SJCRH30 (cell line): ENCODE results near the gene HOXB13. TPM values are rescaled to one million over a fixed set of nuclear protein-coding genes. Genes with fewer than 3 reads are reported as not detected.

Experiments
- DNase-seq, 2 experiments: peaks; one replicate each; pipeline ENCODE4 v3.0.0-alpha.2; 2015 to 2020
- H3K27ac ChIP-seq: fragments of 250-450 bp; sonication (Bioruptor Pico); 2 replicates; pipeline ENCODE4 v1.5.1; 2020; ENCODE audit warnings: mild to moderate bottlenecking, moderate library complexity
- H3K27me3 ChIP-seq: fragments of 250-450 bp; sonication (Bioruptor Pico); 2 replicates; pipeline ENCODE4 v1.5.1; 2020; ENCODE audit warnings: mild to moderate bottlenecking, moderate library complexity
- H3K36me3 ChIP-seq: fragments of 250-450 bp; sonication (Bioruptor Pico); 2 replicates; pipeline ENCODE4 v1.5.1; 2020; ENCODE audit warnings: mild to moderate bottlenecking, moderate library complexity
- H3K4me1 ChIP-seq: fragments of 250-450 bp; sonication (Bioruptor Pico); 2 replicates; pipeline ENCODE4 v1.5.1; 2020; ENCODE audit warnings: mild to moderate bottlenecking, moderate library complexity
- H3K4me3 ChIP-seq: fragments of 250-450 bp; sonication (Bioruptor Pico); 2 replicates; pipeline ENCODE4 v1.5.1; 2020; ENCODE audit warnings: mild to moderate bottlenecking, moderate library complexity
- H3K9me3 ChIP-seq: fragments of 250-450 bp; sonication (Bioruptor Pico); replicated peaks from 2 replicates; pipeline ENCODE4 v1.5.1; 2020; ENCODE audit warnings: mild to moderate bottlenecking, moderate library complexity
- total RNA-seq: library from RNA; depleted of rRNA; stranded (reverse); fragments of >200 nt; shearing (Covaris generic); gene quantifications from 2 replicates; pipeline ENCODE4 v1.2.3, GENCODE V29; 2014

Gene HOXB13
- total RNA-seq, 1 experiment from 2014 or later, result 8.3 TPM

GRCh38 chr17:48715496-48716399, 12.8 kb downstream of the HOXB13 start:
- no peaks in the 10 kb centered on the region; the same call in 1 of the 2 replicates for H3K27me3 ChIP-seq
- H3K4me3 ChIP-seq, result no peak overlapping the region
- no peaks in the 10 kb centered on the region; the same call in 1 of the 2 replicates for H3K4me1 ChIP-seq
- H3K9me3 ChIP-seq, result no peaks in the 10 kb centered on the region; the same call in 1 of the 2 replicates
- DNase-seq, result peak; percentile 41 to 64
- H3K27ac ChIP-seq, result no peak overlapping the region
- no peaks in the 10 kb centered on the region for H3K36me3 ChIP-seq

GRCh38 chr17:48711128-48711527, 17.4 kb downstream of the HOXB13 start:
- Histone ChIP-seq H3K4me3 (no peak overlapping the region), H3K9me3 (no peaks in the 10 kb centered on the region; the same call in 1 of the 2 replicates), H3K27me3 (peaks cover 3% of the 10 kb centered on the region; the same call in 1 of the 2 replicates), H3K36me3 (no peaks in the 10 kb centered on the region), H3K4me1 (no peaks in the 10 kb centered on the region; the same call in 1 of the 2 replicates), H3K27ac (no peak overlapping the region)
- DNase-seq, result no peak

- H3K4me3 ChIP-seq, result no peak overlapping the region
These were observed 23.9 kb downstream of the HOXB13 start for GRCh38 chr17:48704361-48705248.

GRCh38 chr17:48701864-48702532, 26.6 kb downstream of the HOXB13 start:
- H3K9me3 ChIP-seq, result no peaks in the 10 kb centered on the region
- no peak for DNase-seq
- H3K4me3 ChIP-seq, result no peak overlapping the region
- H3K27ac ChIP-seq, result no peak overlapping the region
- H3K4me1 ChIP-seq, result no peaks in the 10 kb centered on the region
- H3K27me3 ChIP-seq, result peaks cover 8% of the 10 kb centered on the region; the same call in 1 of the 2 replicates
- H3K36me3 ChIP-seq, result no peaks in the 10 kb centered on the region

More at GRCh38 chr17:48704361-48705248, 23.9 kb downstream of the HOXB13 start:
- H3K27ac ChIP-seq, result no peak overlapping the region
- no peaks in the 10 kb centered on the region for H3K36me3 ChIP-seq
- peaks cover 10% of the 10 kb centered on the region; the same call in 1 of the 2 replicates for H3K27me3 ChIP-seq
- H3K4me1 ChIP-seq, result no peaks in the 10 kb centered on the region
- no peak for DNase-seq
- no peaks in the 10 kb centered on the region for H3K9me3 ChIP-seq

- DNase-seq, result no peak
- Histone ChIP-seq H3K27ac (no peak overlapping the region), H3K27me3 (no peaks in the 10 kb centered on the region), H3K4me3 (no peak overlapping the region), H3K36me3 (no peaks in the 10 kb centered on the region), H3K4me1 (no peaks in the 10 kb centered on the region), H3K9me3 (no peaks in the 10 kb centered on the region)
These were observed 35.4 kb downstream of the HOXB13 start for GRCh38 chr17:48693178-48693577.

GRCh38 chr17:48692049-48692448, 36.5 kb downstream of the HOXB13 start:
- no peaks in the 10 kb centered on the region for H3K27me3 ChIP-seq
- H3K4me1 ChIP-seq, result no peaks in the 10 kb centered on the region
- DNase-seq, result no peak
- no peaks in the 10 kb centered on the region for H3K36me3 ChIP-seq
- no peak overlapping the region for H3K27ac ChIP-seq
- H3K4me3 ChIP-seq, result no peak overlapping the region
- H3K9me3 ChIP-seq, result no peaks in the 10 kb centered on the region

- H3K9me3 ChIP-seq, result no peaks in the 10 kb centered on the region
- no peaks in the 10 kb centered on the region for H3K27me3 ChIP-seq
- H3K4me3 ChIP-seq, result no peak overlapping the region
- no peaks in the 10 kb centered on the region for H3K36me3 ChIP-seq
- no peak for DNase-seq
- H3K27ac ChIP-seq, result no peak overlapping the region
- no peaks in the 10 kb centered on the region for H3K4me1 ChIP-seq
These were observed 37.9 kb downstream of the HOXB13 start for GRCh38 chr17:48690655-48691054.

GRCh38 chr17:48681609-48682008, 46.9 kb downstream of the HOXB13 start:
- Histone ChIP-seq H3K36me3 (no peaks in the 10 kb centered on the region), H3K9me3 (no peaks in the 10 kb centered on the region), H3K4me3 (no peak overlapping the region), H3K27ac (no peak overlapping the region), H3K4me1 (no peaks in the 10 kb centered on the region), H3K27me3 (peaks cover 6% of the 10 kb centered on the region; the same call in 1 of the 2 replicates)
- DNase-seq, result no peak

GRCh38 chr17:48679385-48680096, 49.0 kb downstream of the HOXB13 start:
- H3K27ac ChIP-seq, result no peak overlapping the region
- H3K9me3 ChIP-seq, result no peaks in the 10 kb centered on the region
- no peak for DNase-seq
- H3K27me3 ChIP-seq, result peaks cover 6% of the 10 kb centered on the region; the same call in 1 of the 2 replicates
- H3K36me3 ChIP-seq, result no peaks in the 10 kb centered on the region
- H3K4me1 ChIP-seq, result no peaks in the 10 kb centered on the region
- H3K4me3 ChIP-seq, result no peak overlapping the region

- H3K27ac ChIP-seq, result no peak overlapping the region
- H3K4me3 ChIP-seq, result peak overlapping the region; percentile 5; the same call in 1 of the 2 replicates
- peaks cover 6% of the 10 kb centered on the region; the same call in 1 of the 2 replicates for H3K27me3 ChIP-seq
- H3K36me3 ChIP-seq, result no peaks in the 10 kb centered on the region
- no peaks in the 10 kb centered on the region for H3K4me1 ChIP-seq
- DNase-seq, result peak; percentile 68 to 86
- no peaks in the 10 kb centered on the region for H3K9me3 ChIP-seq
These were observed 50.2 kb downstream of the HOXB13 start for GRCh38 chr17:48678141-48678971.

- Histone ChIP-seq H3K4me1 (no peaks in the 10 kb centered on the region), H3K9me3 (no peaks in the 10 kb centered on the region), H3K36me3 (no peaks in the 10 kb centered on the region), H3K4me3 (no peak overlapping the region), H3K27me3 (peaks cover 6% of the 10 kb centered on the region; the same call in 1 of the 2 replicates), H3K27ac (no peak overlapping the region)
- DNase-seq, result no peak
These were observed 51.5 kb downstream of the HOXB13 start for GRCh38 chr17:48676963-48677558.
